Measurements from ENCODE around the gene PIP5K1B. TPM values are rescaled to one million over a fixed set of nuclear protein-coding genes. Genes with fewer than 3 reads are reported as not detected.

The PIP5K1B gene
- total and polyA plus RNA-seq, 2 donors (not counting 3 experiments of a cell fraction or from before 2014, with no cell fraction given), result 0.27 TPM; not detected in 1

GRCh38 chr9:68721666-68722330, 16.8 kb downstream of the PIP5K1B start:
- BruUV-seq (replicated peaks), result no TSS peak
- Histone ChIP-seq H3K4me3 (replicated peaks in 1 of 3; ENCODE audit: insufficient read depth in 1 of 3, low read depth in 1 of 3, low read length in 3 of 3) (no peak overlapping the region), H3K27ac (ENCODE audit: insufficient read depth, low read depth, low read length) (no peak overlapping the region), H3K36me3 (ENCODE audit: control insufficient read depth in 2 of 2, extremely low read depth in 1 of 2, insufficient read depth in 2 of 2, low read length in 2 of 2) (no peaks in the 10 kb centered on the region), H4K20me1 (replicated peaks; ENCODE audit: control insufficient read depth, extremely low read depth, insufficient read depth, low read length) (no peaks in the 10 kb centered on the region), H3K4me2 (ENCODE audit: insufficient read depth, low read length) (no peak overlapping the region), H3K9ac (replicated peaks; ENCODE audit: extremely low read depth, insufficient read depth, low read length) (no peak overlapping the region), H3K9me1 (replicated peaks; ENCODE audit: control insufficient read depth, extremely low read depth, insufficient read depth, low read length) (no peaks in the 10 kb centered on the region), H3K79me2 (ENCODE audit: control insufficient read depth, insufficient read depth, low read length) (no peaks in the 10 kb centered on the region), H3K4me1 (ENCODE audit: control insufficient read depth, extremely low read depth, insufficient read depth, low read length) (no peaks in the 10 kb centered on the region), H3K27me3 (ENCODE audit: control insufficient read depth in 2 of 2, insufficient read depth in 2 of 2, low read length in 2 of 2) (peaks cover 0 to 8% of the 10 kb centered on the region in 2 experiments), H2AFZ (ENCODE audit: low read depth, low read length) (no peak overlapping the region), H3K9me3 (replicated peaks; ENCODE audit: control insufficient read depth, insufficient read depth, low read length) (no peaks in the 10 kb centered on the region)
- intact Hi-C loops (cut with micrococcal nuclease) (no loop called here), dilution Hi-C loops (cut with MboI; ENCODE audit: extremely low pct_ligation_motif_present, low sequenced_read_pairs) (no loop called here)
- FAIRE-seq (no peak), DNase-seq (ENCODE audit: low read depth, low spot score) (no peak)
- ChIA-PET POLR2A (no interaction called here), CTCF (no interaction called here)
- TF ChIP-seq GATA2 (IDR thresholded peaks at IDR 0.05; ENCODE audit: insufficient read depth, insufficient read length, low read depth, low read length), result no peak
- TF ChIP-seq MYC (IDR thresholded peaks at IDR 0.05; ENCODE audit: low read depth, low read length), result no peak
- TF ChIP-seq MAX (IDR thresholded peaks at IDR 0.05; ENCODE audit: insufficient read depth, insufficient read length), result no peak
- TF ChIP-seq CTCF (IDR thresholded peaks at IDR 0.05; ENCODE audit: extremely low read depth in 1 of 2, insufficient read depth in 1 of 2, low read depth in 1 of 2, low read length in 2 of 2), result no peak
- no peak for TF ChIP-seq EZH2 (IDR thresholded peaks at IDR 0.05; ENCODE audit: borderline replicate concordance, low read depth, low read length, severe bottlenecking)
- no peak for TF ChIP-seq FOS (IDR thresholded peaks at IDR 0.05; ENCODE audit: borderline replicate concordance, insufficient read depth, low read length)
- no peak for TF ChIP-seq JUN (IDR thresholded peaks at IDR 0.05; ENCODE audit: borderline replicate concordance, insufficient read depth, insufficient read length, low read depth)
- no peak for TF ChIP-seq POLR2AphosphoS5 (IDR thresholded peaks at IDR 0.05; ENCODE audit: insufficient read depth, low read depth, low read length)
- TF ChIP-seq POLR2A (IDR thresholded peaks at IDR 0.05; ENCODE audit: low read depth, low read length), result no peak
